H9 (cell line): ENCODE measurements around the gene OBSL1. TPM values are rescaled to one million over a fixed set of nuclear protein-coding genes. Genes with fewer than 3 reads are reported as not detected.
A peak's percentile ranks its signal among the peaks of the same experiment; 100 is the strongest.

Experiments used
- DNase-seq: peaks from one replicate; pipeline ENCODE4 v3.0.0-alpha.2; 2017
- H2AFZ ChIP-seq: one replicate; pipeline ENCODE4 v1.6.1; 2013; ENCODE audit warnings: mild to moderate bottlenecking, low read length, control low read depth, moderate library complexity
- H2AK5ac ChIP-seq: 2 replicates; pipeline ENCODE4 v1.6.1; 2013; ENCODE audit warnings: low read length, control low read depth, mixed read lengths; ENCODE audit not compliant: insufficient read length
- H2BK120ac ChIP-seq: one replicate; pipeline ENCODE4 v1.6.1; 2013; ENCODE audit warnings: low read depth, mild to moderate bottlenecking, low read length, control low read depth, inconsistent platforms; ENCODE audit not compliant: poor library complexity, severe bottlenecking
- H2BK12ac ChIP-seq: 2 replicates; pipeline ENCODE4 v1.6.1; 2013; ENCODE audit warnings: low read length, control low read depth, mixed read lengths, low read depth; ENCODE audit not compliant: insufficient read length
- H2BK15ac ChIP-seq: 2 replicates; pipeline ENCODE4 v1.6.1; 2013; ENCODE audit warnings: low read depth, low read length, control low read depth
- H2BK20ac ChIP-seq: one replicate; pipeline ENCODE4 v1.6.1; 2013; ENCODE audit warnings: low read depth, mild to moderate bottlenecking, low read length, control low read depth, inconsistent platforms; ENCODE audit not compliant: poor library complexity, severe bottlenecking
- H2BK5ac ChIP-seq: 2 replicates; pipeline ENCODE4 v1.6.1; 2013; ENCODE audit warnings: low read length, control low read depth, mixed read lengths; ENCODE audit not compliant: insufficient read length
- H3K14ac ChIP-seq: 2 replicates; pipeline ENCODE4 v1.6.1; 2013; ENCODE audit warnings: low read length, control low read depth; ENCODE audit not compliant: insufficient read depth
- H3K18ac ChIP-seq: 2 replicates; pipeline ENCODE4 v1.6.1; 2013; ENCODE audit warnings: low read depth, mild to moderate bottlenecking, mixed read lengths, low read length, control low read depth; ENCODE audit not compliant: insufficient read length
- H3K23ac ChIP-seq: 2 replicates; pipeline ENCODE4 v1.6.1; 2013; ENCODE audit warnings: low read length, control low read depth, mixed read lengths, low read depth; ENCODE audit not compliant: insufficient read length
- H3K23me2 ChIP-seq: 2 replicates; pipeline ENCODE4 v1.6.1; 2013; ENCODE audit warnings: low read depth, mild to moderate bottlenecking, mixed read lengths, low read length, control low read depth; ENCODE audit not compliant: insufficient read length, poor library complexity, severe bottlenecking
- H3K27ac ChIP-seq: 2 replicates; pipeline ENCODE4 v1.5.1; 2013; ENCODE audit warnings: low read length, control low read depth, mixed read lengths, low read depth; ENCODE audit not compliant: insufficient read length
- H3K27me3 ChIP-seq: 2 replicates; pipeline ENCODE4 v1.6.1; 2013; ENCODE audit warnings: low read length, control low read depth, inconsistent platforms; ENCODE audit not compliant: insufficient read depth
- H3K4ac ChIP-seq: 2 replicates; pipeline ENCODE4 v1.6.1; 2013; ENCODE audit warnings: low read depth, mild to moderate bottlenecking, control low read depth, inconsistent platforms, low read length, moderate library complexity
- H3K4me1 ChIP-seq: 2 replicates; pipeline ENCODE4 v1.6.1; 2013; ENCODE audit warnings: low read length, control low read depth, inconsistent platforms; ENCODE audit not compliant: insufficient read depth
- H3K4me2 ChIP-seq: 2 replicates; pipeline ENCODE4 v1.6.1; 2013; ENCODE audit warnings: low read length, control low read depth, mixed read lengths; ENCODE audit not compliant: insufficient read length, insufficient read depth
- H3K56ac ChIP-seq: 2 replicates; pipeline ENCODE4 v1.6.1; 2013; ENCODE audit warnings: low read depth, mild to moderate bottlenecking, mixed read lengths, low read length, control low read depth; ENCODE audit not compliant: insufficient read length
- H3K79me1 ChIP-seq: 2 replicates; pipeline ENCODE4 v1.6.1; 2013; ENCODE audit warnings: low read depth, mild to moderate bottlenecking, moderate library complexity, low read length, control low read depth, inconsistent platforms; ENCODE audit not compliant: insufficient read depth, poor library complexity, severe bottlenecking
- H3K79me2 ChIP-seq: 2 replicates; pipeline ENCODE4 v1.6.1; 2013; ENCODE audit warnings: low read length, control low read depth, inconsistent platforms; ENCODE audit not compliant: insufficient read depth
- H3K9ac ChIP-seq: 2 replicates; pipeline ENCODE4 v1.6.1; 2013; ENCODE audit warnings: low read length, control low read depth, mixed read lengths; ENCODE audit not compliant: insufficient read length; ENCODE audit errors: extremely low read depth
- H3K9me3 ChIP-seq: one replicate; pipeline ENCODE4 v1.6.1; 2013; ENCODE audit warnings: low read depth, low read length, inconsistent platforms; ENCODE audit not compliant: control insufficient read depth
- H3T11ph ChIP-seq: one replicate; pipeline ENCODE4 v1.6.1; 2013; ENCODE audit warnings: mild to moderate bottlenecking, low read length, control low read depth, inconsistent platforms
- H4K20me1 ChIP-seq: one replicate; pipeline ENCODE4 v1.6.1; 2013; ENCODE audit not compliant: control insufficient read depth, insufficient read length, insufficient read depth
- H4K5ac ChIP-seq: 2 replicates; pipeline ENCODE4 v1.6.1; 2013; ENCODE audit warnings: low read depth, mild to moderate bottlenecking, mixed read lengths, low read length, control low read depth; ENCODE audit not compliant: insufficient read length
- H4K8ac ChIP-seq: replicated peaks from 2 replicates; pipeline ENCODE4 v1.6.1; 2013; ENCODE audit warnings: low read length, control low read depth, mixed read lengths, low read depth; ENCODE audit not compliant: insufficient read length
- H4K91ac ChIP-seq: 2 replicates; pipeline ENCODE4 v1.6.1; 2013; ENCODE audit warnings: low read depth, mild to moderate bottlenecking, moderate library complexity, mixed read lengths, low read length, control low read depth; ENCODE audit not compliant: insufficient read length
- H3K27ac Mint-ChIP-seq, 3 experiments: 2 replicates in 2 of 3; 3 replicates in 1 of 3; pipeline ENCODE4 v1.8.0; 2020 to 2021; ENCODE audit warnings: mixed read lengths in 3 of 3, mild to moderate bottlenecking in 1 of 3, moderate library complexity in 1 of 3
- H3K27me3 Mint-ChIP-seq: 2 replicates; pipeline ENCODE4 v1.8.0; 2021; ENCODE audit warnings: low read depth, mild to moderate bottlenecking, moderate library complexity, mixed read lengths
- H3K36me3 Mint-ChIP-seq, 3 experiments: 2 replicates in 2 of 3; 3 replicates in 1 of 3; pipeline ENCODE4 v1.8.0; 2020 to 2021; ENCODE audit warnings: low read depth in 3 of 3, mixed read lengths in 3 of 3; ENCODE audit not compliant: insufficient read depth in 1 of 3
- H3K4me1 Mint-ChIP-seq, 2 experiments: 2 replicates each; pipeline ENCODE4 v1.8.0; 2020; ENCODE audit warnings: mixed read lengths in 2 of 2
- H3K4me3 Mint-ChIP-seq, 2 experiments: 2 replicates in 1 of 2; 3 replicates in 1 of 2; pipeline ENCODE4 v1.8.0; 2020 to 2021; ENCODE audit warnings: mild to moderate bottlenecking in 2 of 2, mixed read lengths in 2 of 2, moderate library complexity in 1 of 2
- H3K9me3 Mint-ChIP-seq, 2 experiments: 2 replicates in 1 of 2; 3 replicates in 1 of 2; pipeline ENCODE4 v1.8.0; 2020; ENCODE audit warnings: mild to moderate bottlenecking in 2 of 2, mixed read lengths in 2 of 2, moderate library complexity in 1 of 2
- WGBS: extraction: QIAGEN DNeasy Blood & Tissue Kit; methylation state at CpG from one replicate; pipeline ENCODE4 v1.1.7; 2013; ENCODE audit warnings: missing lambda C conversion rate, low lambda C conversion rate, mixed read lengths; ENCODE audit not compliant: insufficient read length; ENCODE audit errors: extremely low coverage; 5-methylcytosine and 5-hydroxymethylcytosine counted together
- total RNA-seq: library from RNA; stranded (reverse); gene quantifications from 2 replicates; pipeline ENCODE4 v1.2.1, GENCODE V29; 2021
- TF ChIP-seq, protein P1 (sequence below): fragments of 200-600 bp; sonication (generic); conservative IDR thresholded peaks from 3 replicates; pipeline ENCODE4 v1.8.0; 2021; ENCODE audit warnings: antibody characterized with exemption, mild to moderate bottlenecking

The OBSL1 gene
- total RNA-seq, 1 experiment from 2014 or later: 140 TPM

DNA sequence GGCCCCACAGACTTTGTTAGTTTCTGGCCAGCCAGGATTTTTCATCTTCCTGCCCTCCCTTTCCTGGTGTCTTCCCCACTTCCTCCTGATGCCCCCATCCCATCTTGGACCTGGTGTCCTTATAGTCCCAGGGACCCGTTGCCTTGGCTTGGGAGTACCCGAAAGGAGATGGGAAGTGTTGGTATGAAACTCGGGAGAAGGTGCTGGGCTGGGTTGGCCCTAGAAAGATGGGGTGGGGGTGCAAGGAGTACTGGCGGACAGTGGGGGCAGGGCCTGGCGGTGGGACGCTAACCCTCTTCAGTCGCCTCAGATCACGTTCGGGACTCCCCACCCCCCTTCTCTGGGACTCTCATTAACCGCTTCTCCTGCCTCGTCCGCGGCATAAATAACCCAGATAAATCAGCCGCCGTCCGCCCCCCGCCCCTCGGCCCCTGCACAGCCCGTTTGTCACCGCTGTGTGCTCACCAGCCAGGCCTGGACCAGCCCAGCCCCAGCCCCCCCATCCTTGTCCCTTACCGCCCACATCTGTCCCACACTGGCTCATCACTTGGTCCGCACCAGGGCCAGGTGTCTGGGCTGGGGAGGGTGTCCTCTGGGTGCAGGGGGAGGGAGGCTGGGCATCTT, 60.7 kb downstream of the OBSL1 start:
- Histone ChIP-seq H3K4me1 (peaks cover 17% of the 10 kb centered on the region; the same call in 1 of the 2 replicates), H3T11ph (no peak overlapping the region), H2BK15ac (no peak overlapping the region), H3K56ac (no peak overlapping the region), H2AK5ac (no peak overlapping the region), H3K79me1 (no peaks in the 10 kb centered on the region), H3K14ac (no peak overlapping the region), H3K23me2 (peaks cover 4% of the 10 kb centered on the region), H4K91ac (no peak overlapping the region), H3K9me3 (no peaks in the 10 kb centered on the region), H2BK120ac (no peak overlapping the region), H3K18ac (no peak overlapping the region), H4K20me1 (peaks cover 3% of the 10 kb centered on the region), H3K9ac (no peak overlapping the region), H4K8ac (no peak overlapping the region), H4K5ac (no peak overlapping the region), H2BK12ac (no peak overlapping the region), H2BK5ac (no peak overlapping the region), H2BK20ac (no peak overlapping the region), H3K23ac (no peak overlapping the region), H3K4ac (no peak overlapping the region), H3K4me2 (peak overlapping the region; percentile 61), H3K27ac (no peak overlapping the region), H3K27me3 (peaks cover 12% of the 10 kb centered on the region; the same call in 1 of the 2 replicates), H3K79me2 (no peaks in the 10 kb centered on the region), H2AFZ (no peak overlapping the region)
- Mint-ChIP-seq H3K9me3 (no peaks in the 10 kb centered on the region; a peak in 2 of 5 replicates), H3K4me3 (peak overlapping the region; percentile 59 to 81), H3K36me3 (peaks cover 2 to 6% (median 4%) of the 10 kb centered on the region in 3 experiments; a peak in 5 of 7 replicates), H3K27me3 (peaks cover 56% of the 10 kb centered on the region), H3K27ac (peak overlapping the region in 1 of 3 experiments; percentile 89; a peak in 1 of 7 replicates), H3K4me1 (peaks cover 61 to 81% of the 10 kb centered on the region in 2 experiments)
- WGBS: no CpG with 5 or more reads among the region's 22 CpGs
- TF ChIP-seq, protein P1, sequence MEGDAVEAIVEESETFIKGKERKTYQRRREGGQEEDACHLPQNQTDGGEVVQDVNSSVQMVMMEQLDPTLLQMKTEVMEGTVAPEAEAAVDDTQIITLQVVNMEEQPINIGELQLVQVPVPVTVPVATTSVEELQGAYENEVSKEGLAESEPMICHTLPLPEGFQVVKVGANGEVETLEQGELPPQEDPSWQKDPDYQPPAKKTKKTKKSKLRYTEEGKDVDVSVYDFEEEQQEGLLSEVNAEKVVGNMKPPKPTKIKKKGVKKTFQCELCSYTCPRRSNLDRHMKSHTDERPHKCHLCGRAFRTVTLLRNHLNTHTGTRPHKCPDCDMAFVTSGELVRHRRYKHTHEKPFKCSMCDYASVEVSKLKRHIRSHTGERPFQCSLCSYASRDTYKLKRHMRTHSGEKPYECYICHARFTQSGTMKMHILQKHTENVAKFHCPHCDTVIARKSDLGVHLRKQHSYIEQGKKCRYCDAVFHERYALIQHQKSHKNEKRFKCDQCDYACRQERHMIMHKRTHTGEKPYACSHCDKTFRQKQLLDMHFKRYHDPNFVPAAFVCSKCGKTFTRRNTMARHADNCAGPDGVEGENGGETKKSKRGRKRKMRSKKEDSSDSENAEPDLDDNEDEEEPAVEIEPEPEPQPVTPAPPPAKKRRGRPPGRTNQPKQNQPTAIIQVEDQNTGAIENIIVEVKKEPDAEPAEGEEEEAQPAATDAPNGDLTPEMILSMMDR: no peak
- no peak for DNase-seq
